Measurements from ENCODE around the gene NR5A2. TPM values are rescaled to one million over a fixed set of nuclear protein-coding genes. Genes with fewer than 3 reads are reported as not detected.

The NR5A2 gene
- total and polyA plus RNA-seq, 2 donors (not counting 1 experiment from before 2014, with no cell fraction given) = 0.01 TPM; not detected in 1

DNA sequence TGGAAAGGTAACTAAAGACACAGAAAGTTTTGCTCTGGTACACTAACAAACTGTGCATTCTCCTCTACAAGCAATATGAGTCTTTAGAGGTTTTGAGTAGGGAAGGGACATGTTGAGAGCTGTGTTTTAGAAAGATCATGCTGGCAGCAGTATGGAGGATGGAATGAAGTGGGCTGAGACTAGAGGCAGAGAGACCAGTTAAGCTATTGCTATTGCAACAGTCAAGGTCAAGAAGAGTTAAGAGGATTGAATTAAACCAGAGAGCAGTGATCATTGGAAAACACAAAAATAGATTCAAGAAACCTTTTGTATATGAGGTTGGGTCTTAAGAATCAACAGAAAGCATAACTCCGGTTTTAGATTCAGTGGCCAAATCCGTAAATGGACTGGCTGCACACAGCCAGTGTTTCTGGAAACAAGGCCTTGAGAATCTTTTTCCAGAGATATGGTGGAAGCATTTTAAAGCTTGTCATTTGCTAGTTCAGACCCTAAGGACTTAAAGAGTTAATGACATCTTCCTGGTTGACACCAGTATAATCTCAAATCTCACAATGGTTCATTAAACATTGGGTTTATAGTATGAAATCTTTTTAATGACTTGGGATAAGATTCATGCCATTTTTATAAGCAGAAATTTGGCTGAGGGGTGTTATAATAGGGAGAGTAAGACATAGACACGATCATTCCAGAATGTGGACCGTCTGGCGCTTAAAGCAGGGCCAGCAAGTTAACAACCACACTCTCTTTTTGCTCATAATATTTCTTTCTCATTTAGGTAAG lies 177.9 kb downstream of the NR5A2 start:
- no peak overlapping the region for H3K9ac ChIP-seq (ENCODE audit: insufficient read depth, low read length)
- H3K4me2 ChIP-seq (ENCODE audit: extremely low read depth, insufficient read depth, low read length) = no peak overlapping the region
- no peak for DNase-seq (ENCODE audit: low read depth in 2 of 2)
- no peaks in the 10 kb centered on the region for H4K20me1 ChIP-seq (ENCODE audit: control insufficient read depth, extremely low read depth, insufficient read depth, low read length)
- no peaks in the 10 kb centered on the region for H3K9me3 ChIP-seq (ENCODE audit: control insufficient read depth, insufficient read depth, low read depth, low read length)
- no peaks in the 10 kb centered on the region for H3K27me3 ChIP-seq (ENCODE audit: control insufficient read depth, insufficient read depth, low read length)
- peaks cover 2% of the 10 kb centered on the region for H3K4me1 ChIP-seq (ENCODE audit: control insufficient read depth, extremely low read depth, insufficient read depth, low read length)
- H3K4me3 ChIP-seq (replicated peaks in 1 of 4; ENCODE audit: control extremely low read depth in 1 of 4, insufficient read depth in 1 of 4, low read depth in 3 of 4, low read length in 4 of 4) = no peak overlapping the region
- no peaks in the 10 kb centered on the region for H3K79me2 ChIP-seq (ENCODE audit: control insufficient read depth, insufficient read depth, low read length)
- no peak overlapping the region for H3K27ac ChIP-seq (ENCODE audit: insufficient read depth, low read length)
- no peaks in the 10 kb centered on the region for H3K36me3 ChIP-seq (ENCODE audit: control insufficient read depth, insufficient read depth, low read length)
- TF ChIP-seq, protein P1, sequence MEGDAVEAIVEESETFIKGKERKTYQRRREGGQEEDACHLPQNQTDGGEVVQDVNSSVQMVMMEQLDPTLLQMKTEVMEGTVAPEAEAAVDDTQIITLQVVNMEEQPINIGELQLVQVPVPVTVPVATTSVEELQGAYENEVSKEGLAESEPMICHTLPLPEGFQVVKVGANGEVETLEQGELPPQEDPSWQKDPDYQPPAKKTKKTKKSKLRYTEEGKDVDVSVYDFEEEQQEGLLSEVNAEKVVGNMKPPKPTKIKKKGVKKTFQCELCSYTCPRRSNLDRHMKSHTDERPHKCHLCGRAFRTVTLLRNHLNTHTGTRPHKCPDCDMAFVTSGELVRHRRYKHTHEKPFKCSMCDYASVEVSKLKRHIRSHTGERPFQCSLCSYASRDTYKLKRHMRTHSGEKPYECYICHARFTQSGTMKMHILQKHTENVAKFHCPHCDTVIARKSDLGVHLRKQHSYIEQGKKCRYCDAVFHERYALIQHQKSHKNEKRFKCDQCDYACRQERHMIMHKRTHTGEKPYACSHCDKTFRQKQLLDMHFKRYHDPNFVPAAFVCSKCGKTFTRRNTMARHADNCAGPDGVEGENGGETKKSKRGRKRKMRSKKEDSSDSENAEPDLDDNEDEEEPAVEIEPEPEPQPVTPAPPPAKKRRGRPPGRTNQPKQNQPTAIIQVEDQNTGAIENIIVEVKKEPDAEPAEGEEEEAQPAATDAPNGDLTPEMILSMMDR (conservative IDR thresholded peaks at IDR 0.05 in 1 of 2, IDR thresholded peaks at IDR 0.05 in 1 of 2; ENCODE audit: low read depth in 1 of 2, low read length in 2 of 2) = no peak
- TF ChIP-seq EZH2 (IDR thresholded peaks at IDR 0.05; ENCODE audit: low read length, missing control alignments) = no peak
- H2AFZ ChIP-seq (ENCODE audit: low read length) = no peak overlapping the region

DNA sequence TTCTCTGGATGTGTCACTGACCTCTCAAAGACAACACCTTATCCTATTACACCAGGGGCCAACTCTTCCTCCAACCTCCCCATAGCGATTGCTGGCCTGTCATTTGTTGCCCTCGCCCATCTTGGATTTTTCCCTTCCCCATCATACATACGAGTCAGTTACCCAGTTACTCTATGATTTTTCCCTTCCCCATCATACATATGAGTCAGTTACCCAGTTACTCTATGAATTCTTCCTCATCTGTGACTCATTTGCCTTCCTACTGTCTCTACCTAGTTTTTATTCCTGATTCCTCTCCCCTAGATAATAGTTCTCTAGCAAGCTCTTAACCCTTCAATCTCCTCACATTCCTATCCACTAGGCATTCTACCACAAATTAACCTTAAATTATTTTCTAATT lies 178.8 kb downstream of the NR5A2 start:
- H3K4me1 ChIP-seq (ENCODE audit: control insufficient read depth, extremely low read depth, insufficient read depth, low read length) = peaks cover 2% of the 10 kb centered on the region
- H2AFZ ChIP-seq (ENCODE audit: low read length) = peak overlapping the region; percentile 47
- H3K9me3 ChIP-seq (ENCODE audit: control insufficient read depth, insufficient read depth, low read depth, low read length) = no peaks in the 10 kb centered on the region
- DNase-seq (ENCODE audit: low read depth in 2 of 2) = peak; percentile 45 to 84
- H3K9ac ChIP-seq (ENCODE audit: insufficient read depth, low read length) = no peak overlapping the region
- no peak overlapping the region for H3K4me2 ChIP-seq (ENCODE audit: extremely low read depth, insufficient read depth, low read length)
- no peaks in the 10 kb centered on the region for H4K20me1 ChIP-seq (ENCODE audit: control insufficient read depth, extremely low read depth, insufficient read depth, low read length)
- no peaks in the 10 kb centered on the region for H3K79me2 ChIP-seq (ENCODE audit: control insufficient read depth, insufficient read depth, low read length)
- no peak overlapping the region for H3K27ac ChIP-seq (ENCODE audit: insufficient read depth, low read length)
- H3K27me3 ChIP-seq (ENCODE audit: control insufficient read depth, insufficient read depth, low read length) = no peaks in the 10 kb centered on the region
- no peak for TF ChIP-seq EZH2 (IDR thresholded peaks at IDR 0.05; ENCODE audit: low read length, missing control alignments)
- TF ChIP-seq, protein P1 (conservative IDR thresholded peaks at IDR 0.05 in 1 of 2, IDR thresholded peaks at IDR 0.05 in 1 of 2; ENCODE audit: low read depth in 1 of 2, low read length in 2 of 2) = no peak
- H3K36me3 ChIP-seq (ENCODE audit: control insufficient read depth, insufficient read depth, low read length) = no peaks in the 10 kb centered on the region
- H3K4me3 ChIP-seq (replicated peaks in 1 of 4; ENCODE audit: control extremely low read depth in 1 of 4, insufficient read depth in 1 of 4, low read depth in 3 of 4, low read length in 4 of 4) = no peak overlapping the region

DNA sequence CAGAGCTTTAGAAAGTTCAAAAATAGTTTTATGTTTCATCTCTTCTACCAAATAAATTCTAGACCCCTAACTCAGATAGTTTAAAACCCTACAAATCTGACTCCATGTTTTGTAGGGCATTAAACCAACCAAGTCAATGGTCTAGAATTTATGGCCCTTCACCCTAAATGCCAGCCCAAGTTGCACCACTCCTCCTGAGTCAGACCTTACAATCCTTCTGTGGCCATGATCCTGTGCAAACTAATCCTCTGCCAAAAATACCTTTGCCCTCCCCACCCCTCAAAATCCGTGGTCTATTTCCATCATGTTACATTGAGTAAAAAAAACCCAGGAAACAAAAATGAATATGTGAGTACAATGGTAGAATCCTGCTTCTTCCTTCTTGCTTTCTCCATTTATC lies 179.3 kb downstream of the NR5A2 start:
- H3K9me3 ChIP-seq (ENCODE audit: control insufficient read depth, insufficient read depth, low read depth, low read length) = no peaks in the 10 kb centered on the region
- no peaks in the 10 kb centered on the region for H4K20me1 ChIP-seq (ENCODE audit: control insufficient read depth, extremely low read depth, insufficient read depth, low read length)
- no peak overlapping the region for H3K9ac ChIP-seq (ENCODE audit: insufficient read depth, low read length)
- H3K4me1 ChIP-seq (ENCODE audit: control insufficient read depth, extremely low read depth, insufficient read depth, low read length) = peaks cover 2% of the 10 kb centered on the region
- H2AFZ ChIP-seq (ENCODE audit: low read length) = no peak overlapping the region
- H3K27me3 ChIP-seq (ENCODE audit: control insufficient read depth, insufficient read depth, low read length) = no peaks in the 10 kb centered on the region
- no peak overlapping the region for H3K4me3 ChIP-seq (replicated peaks in 1 of 4; ENCODE audit: control extremely low read depth in 1 of 4, insufficient read depth in 1 of 4, low read depth in 3 of 4, low read length in 4 of 4)
- no peaks in the 10 kb centered on the region for H3K36me3 ChIP-seq (ENCODE audit: control insufficient read depth, insufficient read depth, low read length)
- H3K4me2 ChIP-seq (ENCODE audit: extremely low read depth, insufficient read depth, low read length) = no peak overlapping the region
- no peak for TF ChIP-seq EZH2 (IDR thresholded peaks at IDR 0.05; ENCODE audit: low read length, missing control alignments)
- TF ChIP-seq, protein P1 (conservative IDR thresholded peaks at IDR 0.05 in 1 of 2, IDR thresholded peaks at IDR 0.05 in 1 of 2; ENCODE audit: low read depth in 1 of 2, low read length in 2 of 2) = no peak
- no peaks in the 10 kb centered on the region for H3K79me2 ChIP-seq (ENCODE audit: control insufficient read depth, insufficient read depth, low read length)
- H3K27ac ChIP-seq (ENCODE audit: insufficient read depth, low read length) = peak overlapping the region; percentile 27
- DNase-seq (ENCODE audit: low read depth in 2 of 2) = peak in 1 of 2 donors; percentile 36

All from fibroblast of lung (primary cell).